ENCODE measurements around the gene GNG10. TPM values are rescaled to one million over a fixed set of nuclear protein-coding genes. Genes with fewer than 3 reads are reported as not detected.

Gene GNG10
- total and polyA plus RNA-seq, 2 donors (not counting 1 experiment from before 2014, with no cell fraction given): 64.1 to 109 TPM

GRCh38 chr9:111628411-111628810 lies 33.0 kb upstream of the GNG10 start:
- no peak overlapping the region for H3K4me3 ChIP-seq (replicated peaks in 1 of 4; ENCODE audit: control extremely low read depth in 1 of 4, insufficient read depth in 1 of 4, low read depth in 3 of 4, low read length in 4 of 4)
- no peaks in the 10 kb centered on the region for H3K27me3 ChIP-seq (ENCODE audit: control insufficient read depth, insufficient read depth, low read length)
- no peak overlapping the region for H3K4me2 ChIP-seq (ENCODE audit: extremely low read depth, insufficient read depth, low read length)
- no peak overlapping the region for H3K27ac ChIP-seq (ENCODE audit: insufficient read depth, low read length)
- TF ChIP-seq CTCF (conservative IDR thresholded peaks at IDR 0.05 in 1 of 2, IDR thresholded peaks at IDR 0.05 in 1 of 2; ENCODE audit: low read depth in 1 of 2, low read length in 2 of 2): no peak
- no peak for TF ChIP-seq EZH2 (IDR thresholded peaks at IDR 0.05; ENCODE audit: low read length, missing control alignments)
- H3K4me1 ChIP-seq (ENCODE audit: control insufficient read depth, extremely low read depth, insufficient read depth, low read length): peaks cover 2% of the 10 kb centered on the region
- H3K79me2 ChIP-seq (ENCODE audit: control insufficient read depth, insufficient read depth, low read length): peaks cover 22% of the 10 kb centered on the region
- H3K9ac ChIP-seq (ENCODE audit: insufficient read depth, low read length): no peak overlapping the region
- H2AFZ ChIP-seq (ENCODE audit: low read length): no peak overlapping the region
- no peak for DNase-seq (ENCODE audit: low read depth in 2 of 2)
- H3K36me3 ChIP-seq (ENCODE audit: control insufficient read depth, insufficient read depth, low read length): no peaks in the 10 kb centered on the region
- no peaks in the 10 kb centered on the region for H3K9me3 ChIP-seq (ENCODE audit: control insufficient read depth, insufficient read depth, low read depth, low read length)
- H4K20me1 ChIP-seq (ENCODE audit: control insufficient read depth, extremely low read depth, insufficient read depth, low read length): no peaks in the 10 kb centered on the region

- H3K36me3 ChIP-seq (ENCODE audit: control insufficient read depth, insufficient read depth, low read length): no peaks in the 10 kb centered on the region
- no peak for DNase-seq (ENCODE audit: low read depth in 2 of 2)
- peak overlapping the region; percentile 44 for H3K27ac ChIP-seq (ENCODE audit: insufficient read depth, low read length)
- no peaks in the 10 kb centered on the region for H3K9me3 ChIP-seq (ENCODE audit: control insufficient read depth, insufficient read depth, low read depth, low read length)
- H2AFZ ChIP-seq (ENCODE audit: low read length): peak overlapping the region; percentile 99
- H3K9ac ChIP-seq (ENCODE audit: insufficient read depth, low read length): peak overlapping the region; percentile 34
- H4K20me1 ChIP-seq (ENCODE audit: control insufficient read depth, extremely low read depth, insufficient read depth, low read length): no peaks in the 10 kb centered on the region
- H3K4me2 ChIP-seq (ENCODE audit: extremely low read depth, insufficient read depth, low read length): peak overlapping the region; percentile 97
- peaks cover 2% of the 10 kb centered on the region for H3K4me1 ChIP-seq (ENCODE audit: control insufficient read depth, extremely low read depth, insufficient read depth, low read length)
- peaks cover 41% of the 10 kb centered on the region for H3K79me2 ChIP-seq (ENCODE audit: control insufficient read depth, insufficient read depth, low read length)
- no peaks in the 10 kb centered on the region for H3K27me3 ChIP-seq (ENCODE audit: control insufficient read depth, insufficient read depth, low read length)
- TF ChIP-seq EZH2 (IDR thresholded peaks at IDR 0.05; ENCODE audit: low read length, missing control alignments) (no peak), CTCF (conservative IDR thresholded peaks at IDR 0.05 in 1 of 2, IDR thresholded peaks at IDR 0.05 in 1 of 2; ENCODE audit: low read depth in 1 of 2, low read length in 2 of 2) (no peak)
- peak overlapping the region; percentile 65 to 93 (median 86) for H3K4me3 ChIP-seq (replicated peaks in 1 of 4; ENCODE audit: control extremely low read depth in 1 of 4, insufficient read depth in 1 of 4, low read depth in 3 of 4, low read length in 4 of 4)
Observed at GRCh38 chr9:111630182-111630963, 31.0 kb upstream of the GNG10 start.

- Histone ChIP-seq H3K4me3 (replicated peaks in 1 of 4; ENCODE audit: control extremely low read depth in 1 of 4, insufficient read depth in 1 of 4, low read depth in 3 of 4, low read length in 4 of 4) (peak overlapping the region; percentile 65 to 93 (median 86)), H3K27me3 (ENCODE audit: control insufficient read depth, insufficient read depth, low read length) (no peaks in the 10 kb centered on the region), H2AFZ (ENCODE audit: low read length) (peak overlapping the region; percentile 99), H4K20me1 (ENCODE audit: control insufficient read depth, extremely low read depth, insufficient read depth, low read length) (no peaks in the 10 kb centered on the region), H3K79me2 (ENCODE audit: control insufficient read depth, insufficient read depth, low read length) (peaks cover 46% of the 10 kb centered on the region), H3K4me1 (ENCODE audit: control insufficient read depth, extremely low read depth, insufficient read depth, low read length) (peaks cover 2% of the 10 kb centered on the region), H3K27ac (ENCODE audit: insufficient read depth, low read length) (peak overlapping the region; percentile 44), H3K9me3 (ENCODE audit: control insufficient read depth, insufficient read depth, low read depth, low read length) (no peaks in the 10 kb centered on the region), H3K9ac (ENCODE audit: insufficient read depth, low read length) (peak overlapping the region; percentile 34), H3K4me2 (ENCODE audit: extremely low read depth, insufficient read depth, low read length) (peak overlapping the region; percentile 97), H3K36me3 (ENCODE audit: control insufficient read depth, insufficient read depth, low read length) (no peaks in the 10 kb centered on the region)
- no peak for DNase-seq (ENCODE audit: low read depth in 2 of 2)
- TF ChIP-seq CTCF (conservative IDR thresholded peaks at IDR 0.05 in 1 of 2, IDR thresholded peaks at IDR 0.05 in 1 of 2; ENCODE audit: low read depth in 1 of 2, low read length in 2 of 2) (no peak), EZH2 (IDR thresholded peaks at IDR 0.05; ENCODE audit: low read length, missing control alignments) (no peak)
Observed at GRCh38 chr9:111630964-111631213, 30.5 kb upstream of the GNG10 start.
